Activated naive CD4-positive, alpha-beta T cell treated with anti-CD3 and anti-CD28 coated beads, Interleukin-2, amount 10 ng/mL, durations not matched to agents 7 days and 5 days (primary cell): Measurements from ENCODE around the gene WWOX.

ENCODE experiments used
- CTCF ChIA-PET: fragments of 350-600 bp; sonication (Branson Sonifier 250); formaldehyde crosslinking; loops from one replicate; lab custom pipeline; 2021; ENCODE audit warnings: antibody characterized with exemption; lab: Charles Lee
- DNase-seq: peaks from one replicate; pipeline ENCODE4 v3.0.0-alpha.2; 2020
- H3K27ac Mint-ChIP-seq: one replicate; pipeline ENCODE4 v1.8.0; 2021; ENCODE audit warnings: mild to moderate bottlenecking, moderate library complexity, mixed read lengths
- H3K27me3 Mint-ChIP-seq: one replicate; pipeline ENCODE4 v1.8.0; 2021; ENCODE audit warnings: mild to moderate bottlenecking, mixed read lengths
- H3K36me3 Mint-ChIP-seq: one replicate; pipeline ENCODE4 v1.8.0; 2021; ENCODE audit warnings: mixed read lengths
- H3K4me1 Mint-ChIP-seq: one replicate; pipeline ENCODE4 v1.8.0; 2021; ENCODE audit warnings: mixed read lengths
- H3K4me3 Mint-ChIP-seq: one replicate; pipeline ENCODE4 v1.8.0; 2021; ENCODE audit warnings: mild to moderate bottlenecking, moderate library complexity, mixed read lengths
- H3K9me3 Mint-ChIP-seq: one replicate; pipeline ENCODE4 v1.8.0; 2021; ENCODE audit warnings: mixed read lengths

WWOX gene

GRCh38 chr16:78782572-78782971 lies 683.1 kb downstream of the WWOX start:
- Mint-ChIP-seq H3K27ac (no peak overlapping the region), H3K9me3 (no peaks in the 10 kb centered on the region), H3K36me3 (no peaks in the 10 kb centered on the region), H3K4me1 (peaks cover 25% of the 10 kb centered on the region), H3K27me3 (no peaks in the 10 kb centered on the region), H3K4me3 (no peak overlapping the region)
- CTCF ChIA-PET, result no interaction called here
- DNase-seq, result no peak

- CTCF ChIA-PET, result interaction anchor here (1.4 kb wide), 1 partner anchor 12 kb away, joined by 4 read pairs; no protein-coding TSS in a partner anchor
- no peaks in the 10 kb centered on the region for H3K36me3 Mint-ChIP-seq
- peaks cover 15% of the 10 kb centered on the region for H3K4me1 Mint-ChIP-seq
- no peak overlapping the region for H3K4me3 Mint-ChIP-seq
- no peaks in the 10 kb centered on the region for H3K27me3 Mint-ChIP-seq
- no peak for DNase-seq
- H3K27ac Mint-ChIP-seq, result no peak overlapping the region
- no peaks in the 10 kb centered on the region for H3K9me3 Mint-ChIP-seq
Observed at GRCh38 chr16:78783570-78784079, 684.2 kb downstream of the WWOX start.

DNA sequence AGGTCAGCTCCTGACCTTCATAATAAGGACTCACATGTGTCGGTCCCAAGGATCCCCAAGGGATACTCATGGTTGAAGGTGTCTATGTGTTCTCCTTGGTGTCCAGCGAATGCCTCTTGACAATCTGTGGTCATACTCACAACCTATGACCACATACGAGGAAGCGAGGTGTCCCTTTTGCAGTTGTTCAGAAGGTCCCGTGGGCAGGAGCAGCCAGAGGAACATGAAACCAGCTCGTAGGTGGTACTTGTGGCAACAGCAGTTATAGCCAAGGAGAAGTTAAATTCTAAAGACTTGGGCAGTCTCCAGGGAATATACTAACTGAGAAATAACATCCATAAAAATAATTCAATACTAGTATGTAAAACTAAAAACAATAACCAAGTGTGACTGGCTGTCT lies 685.3 kb downstream of the WWOX start:
- Mint-ChIP-seq H3K27me3 (no peaks in the 10 kb centered on the region), H3K4me3 (no peak overlapping the region), H3K9me3 (no peaks in the 10 kb centered on the region), H3K36me3 (no peaks in the 10 kb centered on the region), H3K27ac (no peak overlapping the region), H3K4me1 (peaks cover 8% of the 10 kb centered on the region)
- no peak for DNase-seq
- CTCF ChIA-PET, result interaction anchor here (1.4 kb wide), 1 partner anchor 13 kb away, joined by 4 read pairs; no protein-coding TSS in a partner anchor

DNA sequence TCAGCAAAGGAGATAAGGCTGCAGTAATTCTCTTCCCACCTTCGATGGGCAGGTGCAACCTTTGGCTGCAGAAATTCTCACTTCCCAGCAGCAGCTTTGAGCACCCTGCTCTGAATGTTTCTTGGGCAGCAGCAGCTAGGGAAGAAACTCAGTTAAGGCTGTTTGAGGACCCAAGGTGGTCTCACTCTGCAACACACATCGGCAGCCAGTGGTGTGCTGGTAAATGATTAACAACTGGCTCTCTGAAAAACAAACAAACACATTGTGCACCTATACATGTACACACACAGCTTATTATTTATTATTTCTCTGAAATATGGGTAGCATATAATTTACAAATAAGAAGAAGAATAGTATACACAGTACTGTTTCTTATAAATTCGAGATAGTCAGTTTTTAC lies 685.8 kb downstream of the WWOX start:
- CTCF ChIA-PET, result interaction anchor here (1.4 kb wide), 1 partner anchor 14 kb away, joined by 4 read pairs; no protein-coding TSS in a partner anchor

GRCh38 chr16:78786635-78787034 lies 687.2 kb downstream of the WWOX start:
- H3K4me3 Mint-ChIP-seq, result no peak overlapping the region
- no peaks in the 10 kb centered on the region for H3K9me3 Mint-ChIP-seq
- no peak for DNase-seq
- H3K4me1 Mint-ChIP-seq, result peaks cover 8% of the 10 kb centered on the region
- no peak overlapping the region for H3K27ac Mint-ChIP-seq
- H3K36me3 Mint-ChIP-seq, result no peaks in the 10 kb centered on the region
- no peaks in the 10 kb centered on the region for H3K27me3 Mint-ChIP-seq
- CTCF ChIA-PET, result no interaction called here

More for the DNA sequence above, 685.8 kb downstream of the WWOX start:
- DNase-seq, result no peak
- no peak overlapping the region for H3K27ac Mint-ChIP-seq
- H3K4me3 Mint-ChIP-seq, result no peak overlapping the region
- H3K9me3 Mint-ChIP-seq, result no peaks in the 10 kb centered on the region
- no peaks in the 10 kb centered on the region for H3K36me3 Mint-ChIP-seq
- peaks cover 7% of the 10 kb centered on the region for H3K4me1 Mint-ChIP-seq
- no peaks in the 10 kb centered on the region for H3K27me3 Mint-ChIP-seq

DNA sequence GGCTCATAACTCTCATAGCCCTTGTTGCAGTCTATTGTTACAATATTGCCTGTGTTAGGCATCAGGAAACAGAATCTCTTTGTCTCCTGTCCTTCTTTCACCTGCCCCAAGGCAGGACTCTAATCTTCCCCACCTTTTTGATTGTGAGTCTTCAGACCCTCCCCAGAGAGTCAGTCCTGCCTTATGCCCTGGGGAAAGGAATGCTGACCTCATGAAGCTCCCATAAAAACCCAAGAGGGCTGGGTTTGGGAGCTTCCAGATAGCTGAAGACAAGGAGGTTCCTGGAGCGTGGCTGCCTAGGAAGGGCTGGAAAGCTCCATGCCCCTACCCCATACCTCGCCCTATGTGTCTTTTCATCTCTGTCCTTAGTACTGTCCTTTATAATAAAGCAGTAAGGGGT lies 688.8 kb downstream of the WWOX start:
- peaks cover 8% of the 10 kb centered on the region for H3K4me1 Mint-ChIP-seq
- CTCF ChIA-PET, result no interaction called here
- no peaks in the 10 kb centered on the region for H3K27me3 Mint-ChIP-seq
- no peaks in the 10 kb centered on the region for H3K36me3 Mint-ChIP-seq
- H3K4me3 Mint-ChIP-seq, result no peak overlapping the region
- DNase-seq, result no peak
- no peaks in the 10 kb centered on the region for H3K9me3 Mint-ChIP-seq
- H3K27ac Mint-ChIP-seq, result no peak overlapping the region

- DNase-seq, result no peak
- Mint-ChIP-seq H3K27ac (no peak overlapping the region), H3K4me1 (peaks cover 8% of the 10 kb centered on the region), H3K4me3 (no peak overlapping the region), H3K9me3 (no peaks in the 10 kb centered on the region), H3K27me3 (no peaks in the 10 kb centered on the region), H3K36me3 (no peaks in the 10 kb centered on the region)
- CTCF ChIA-PET, result no interaction called here
Observed at GRCh38 chr16:78788696-78789095, 689.2 kb downstream of the WWOX start.

DNA sequence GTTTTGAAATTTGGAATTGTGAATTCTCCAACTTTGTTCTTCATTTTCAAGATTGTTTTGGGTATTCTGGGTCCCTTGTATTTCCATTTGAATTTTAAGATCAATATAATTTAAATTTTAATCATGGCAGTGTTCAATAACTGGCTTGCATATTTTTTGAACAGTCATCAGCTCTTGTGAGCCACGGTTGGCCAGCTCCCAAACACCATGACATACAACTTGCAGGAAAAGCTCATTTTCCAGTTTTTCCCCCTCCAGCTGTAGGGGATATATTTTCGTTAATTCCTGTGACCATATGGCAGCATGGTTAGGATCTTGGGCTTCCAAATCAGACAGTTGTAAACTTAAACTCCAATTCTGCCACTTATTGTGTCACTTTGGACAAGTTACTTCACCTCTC lies 690.1 kb downstream of the WWOX start:
- peaks cover 9% of the 10 kb centered on the region for H3K4me1 Mint-ChIP-seq
- DNase-seq, result no peak
- H3K27ac Mint-ChIP-seq, result peak overlapping the region; percentile 28
- H3K27me3 Mint-ChIP-seq, result no peaks in the 10 kb centered on the region
- CTCF ChIA-PET, result interaction anchor here (1.0 kb wide), 1 partner anchor 9 kb away, joined by 3 read pairs; no protein-coding TSS in a partner anchor
- H3K36me3 Mint-ChIP-seq, result no peaks in the 10 kb centered on the region
- no peaks in the 10 kb centered on the region for H3K9me3 Mint-ChIP-seq
- H3K4me3 Mint-ChIP-seq, result no peak overlapping the region

- no peak for DNase-seq
- Mint-ChIP-seq H3K27me3 (no peaks in the 10 kb centered on the region), H3K9me3 (no peaks in the 10 kb centered on the region), H3K4me1 (peaks cover 13% of the 10 kb centered on the region), H3K27ac (peak overlapping the region; percentile 43), H3K36me3 (no peaks in the 10 kb centered on the region), H3K4me3 (no peak overlapping the region)
- CTCF ChIA-PET, result no interaction called here
Observed at GRCh38 chr16:78791011-78791410, 691.6 kb downstream of the WWOX start.

DNA sequence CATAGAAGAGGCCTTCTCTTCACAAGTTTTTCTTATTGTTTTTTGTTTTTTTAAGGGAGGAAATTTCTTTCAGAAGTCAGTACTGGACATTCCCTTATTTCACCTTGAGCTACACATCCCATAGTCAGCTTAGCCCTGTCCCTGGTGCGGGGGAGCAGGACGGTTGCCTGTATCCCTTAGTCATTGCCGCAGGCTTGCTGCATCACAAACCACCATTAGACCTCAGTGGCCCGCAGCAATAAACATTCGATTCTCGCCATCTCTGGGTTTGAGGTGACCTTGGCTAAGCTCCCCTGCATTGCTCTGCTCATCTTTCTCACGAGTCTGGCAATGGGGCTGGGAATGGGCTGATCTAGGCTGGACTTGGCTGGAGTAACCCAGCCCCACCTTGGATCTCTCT lies 692.5 kb downstream of the WWOX start:
- Mint-ChIP-seq H3K4me1 (peaks cover 13% of the 10 kb centered on the region), H3K27ac (no peak overlapping the region), H3K27me3 (no peaks in the 10 kb centered on the region), H3K4me3 (no peak overlapping the region), H3K36me3 (no peaks in the 10 kb centered on the region), H3K9me3 (no peaks in the 10 kb centered on the region)
- DNase-seq, result no peak
- CTCF ChIA-PET, result interaction anchor here (1.1 kb wide), 1 partner anchor 11 kb away, joined by 4 read pairs; no protein-coding TSS in a partner anchor

DNA sequence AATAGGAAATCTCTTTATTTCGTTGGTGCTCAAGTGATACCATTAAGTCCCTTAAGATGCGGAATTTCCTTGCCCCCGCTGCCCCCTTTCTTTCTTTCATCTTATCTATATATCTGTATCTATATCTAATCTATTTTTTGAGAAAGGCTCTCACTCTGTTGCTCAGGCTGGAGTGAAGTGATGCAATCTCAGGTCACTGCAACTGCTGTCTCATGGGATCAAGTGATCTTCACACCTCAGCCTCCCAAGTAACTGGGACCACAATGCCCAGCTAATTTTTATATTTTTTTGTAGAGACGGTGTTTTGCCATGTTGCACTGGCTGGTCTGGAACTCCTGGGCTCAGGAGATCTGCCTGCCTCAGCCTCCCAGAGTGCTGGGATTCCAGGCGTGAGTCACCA lies 693.5 kb downstream of the WWOX start:
- DNase-seq, result no peak
- CTCF ChIA-PET, result interaction anchor here (1.1 kb wide), 1 partner anchor 12 kb away, joined by 4 read pairs; no protein-coding TSS in a partner anchor
- Mint-ChIP-seq H3K4me1 (peaks cover 13% of the 10 kb centered on the region), H3K36me3 (no peaks in the 10 kb centered on the region), H3K4me3 (no peak overlapping the region), H3K27ac (no peak overlapping the region), H3K9me3 (no peaks in the 10 kb centered on the region), H3K27me3 (no peaks in the 10 kb centered on the region)

- CTCF ChIA-PET, result interaction anchor here (1.3 kb wide), 1 partner anchor 24 kb away, joined by 3 read pairs; no protein-coding TSS in a partner anchor
- peaks cover 13% of the 10 kb centered on the region for H3K4me1 Mint-ChIP-seq
- no peaks in the 10 kb centered on the region for H3K27me3 Mint-ChIP-seq
- no peaks in the 10 kb centered on the region for H3K36me3 Mint-ChIP-seq
- DNase-seq, result no peak
- no peak overlapping the region for H3K4me3 Mint-ChIP-seq
- no peaks in the 10 kb centered on the region for H3K9me3 Mint-ChIP-seq
- no peak overlapping the region for H3K27ac Mint-ChIP-seq
Observed at GRCh38 chr16:78794581-78795250, 695.3 kb downstream of the WWOX start.

DNA sequence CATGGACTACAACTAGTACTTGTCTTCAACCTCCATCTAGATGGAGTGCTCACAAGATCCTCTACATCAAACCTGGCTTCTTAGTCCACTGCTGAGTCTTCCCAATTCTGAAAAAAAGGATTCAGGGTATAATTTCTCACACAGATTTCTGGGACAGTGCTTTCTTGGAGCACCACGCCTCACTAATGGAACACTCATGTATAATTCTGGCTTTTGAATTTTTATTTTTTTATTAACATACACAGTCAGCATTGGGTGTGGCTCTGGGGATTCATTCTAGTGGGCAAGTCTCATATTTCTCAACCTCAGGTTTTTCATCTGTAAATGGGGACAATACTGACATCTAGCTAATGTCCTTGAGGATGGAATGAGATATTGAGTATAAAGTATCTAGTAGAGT lies 696.0 kb downstream of the WWOX start:
- Mint-ChIP-seq H3K27me3 (no peaks in the 10 kb centered on the region), H3K27ac (no peak overlapping the region), H3K36me3 (no peaks in the 10 kb centered on the region), H3K4me1 (peaks cover 11% of the 10 kb centered on the region), H3K9me3 (no peaks in the 10 kb centered on the region), H3K4me3 (no peak overlapping the region)
- CTCF ChIA-PET, result no interaction called here
- no peak for DNase-seq

DNA sequence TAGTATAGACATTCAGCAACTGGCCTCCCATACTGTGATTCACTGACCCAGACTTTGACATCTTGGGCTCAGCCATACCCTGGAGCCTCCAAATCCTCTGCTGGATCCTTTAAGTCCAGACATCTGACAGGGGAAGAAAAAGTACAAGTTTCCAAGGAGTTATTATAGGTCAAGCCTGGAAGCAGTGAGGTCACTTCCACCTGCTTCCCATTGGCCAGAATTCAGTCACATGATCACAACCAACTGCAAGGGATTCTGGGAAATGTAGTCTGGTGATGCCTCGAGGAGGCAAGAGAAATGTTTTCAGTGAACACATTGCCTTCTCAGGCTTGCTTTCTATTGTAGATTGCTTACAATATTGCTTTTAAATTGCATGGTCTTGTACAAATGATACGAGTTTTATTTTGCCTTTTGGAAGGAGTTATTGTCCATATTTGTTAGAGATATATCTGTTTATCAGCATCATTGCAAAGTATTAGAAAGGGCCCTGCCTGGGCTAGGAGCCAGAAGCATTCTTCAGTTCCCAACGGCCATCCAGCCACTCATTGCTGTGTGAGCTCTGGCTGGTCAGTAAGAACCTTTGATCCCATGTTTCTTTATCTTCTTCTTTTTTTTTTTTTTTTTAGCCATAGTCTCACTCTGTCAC lies 696.9 kb downstream of the WWOX start:
- CTCF ChIA-PET, result no interaction called here
- no peaks in the 10 kb centered on the region for H3K9me3 Mint-ChIP-seq
- DNase-seq, result peak; percentile 24

GRCh38 chr16:78799429-78799828 lies 700.0 kb downstream of the WWOX start:
- Mint-ChIP-seq H3K36me3 (no peaks in the 10 kb centered on the region), H3K27me3 (no peaks in the 10 kb centered on the region), H3K4me1 (peaks cover 5% of the 10 kb centered on the region), H3K9me3 (no peaks in the 10 kb centered on the region), H3K27ac (no peak overlapping the region), H3K4me3 (no peak overlapping the region)
- no peak for DNase-seq
- CTCF ChIA-PET, result no interaction called here

More for the DNA sequence above, 696.9 kb downstream of the WWOX start:
- Mint-ChIP-seq H3K36me3 (no peaks in the 10 kb centered on the region), H3K4me3 (no peak overlapping the region), H3K27me3 (no peaks in the 10 kb centered on the region), H3K4me1 (peaks cover 5% of the 10 kb centered on the region), H3K27ac (no peak overlapping the region)
